Measurements from ENCODE around the gene DDX27.

DNA sequence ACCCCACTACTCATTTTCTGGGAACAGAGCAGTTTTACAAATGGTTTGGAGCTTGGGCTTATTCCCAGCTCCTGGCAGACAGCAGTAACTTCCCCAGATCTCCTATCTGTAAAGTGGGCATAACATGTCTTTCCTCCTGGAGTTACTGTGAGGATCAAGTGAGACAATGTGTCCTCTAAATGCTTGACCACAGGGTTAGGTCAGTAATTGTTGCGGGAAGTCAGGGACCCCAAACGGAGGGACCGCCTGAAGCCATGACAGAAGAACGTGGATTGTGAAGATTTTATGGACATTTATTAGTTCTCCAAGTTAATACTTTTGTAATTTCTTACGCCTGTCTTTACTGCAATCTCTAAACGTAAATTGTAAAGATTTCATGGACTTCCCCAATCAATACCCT lies 73.9 kb downstream of the DDX27 start:
- TF ChIP-seq RAD21 (IDR thresholded peaks at IDR 0.05 in 1 of 2, conservative IDR thresholded peaks at IDR 0.05 in 1 of 2; ENCODE audit: low read depth in 2 of 2, low read length in 2 of 2) = no peak
- TF ChIP-seq HDAC2 (IDR thresholded peaks at IDR 0.05; ENCODE audit: borderline replicate concordance in 1 of 2, low read depth in 2 of 2, low read length in 2 of 2) = no peak
- TF ChIP-seq EGR1 (IDR thresholded peaks at IDR 0.05; ENCODE audit: borderline replicate concordance, low read depth, low read length) = no peak
- TF ChIP-seq, protein P1, sequence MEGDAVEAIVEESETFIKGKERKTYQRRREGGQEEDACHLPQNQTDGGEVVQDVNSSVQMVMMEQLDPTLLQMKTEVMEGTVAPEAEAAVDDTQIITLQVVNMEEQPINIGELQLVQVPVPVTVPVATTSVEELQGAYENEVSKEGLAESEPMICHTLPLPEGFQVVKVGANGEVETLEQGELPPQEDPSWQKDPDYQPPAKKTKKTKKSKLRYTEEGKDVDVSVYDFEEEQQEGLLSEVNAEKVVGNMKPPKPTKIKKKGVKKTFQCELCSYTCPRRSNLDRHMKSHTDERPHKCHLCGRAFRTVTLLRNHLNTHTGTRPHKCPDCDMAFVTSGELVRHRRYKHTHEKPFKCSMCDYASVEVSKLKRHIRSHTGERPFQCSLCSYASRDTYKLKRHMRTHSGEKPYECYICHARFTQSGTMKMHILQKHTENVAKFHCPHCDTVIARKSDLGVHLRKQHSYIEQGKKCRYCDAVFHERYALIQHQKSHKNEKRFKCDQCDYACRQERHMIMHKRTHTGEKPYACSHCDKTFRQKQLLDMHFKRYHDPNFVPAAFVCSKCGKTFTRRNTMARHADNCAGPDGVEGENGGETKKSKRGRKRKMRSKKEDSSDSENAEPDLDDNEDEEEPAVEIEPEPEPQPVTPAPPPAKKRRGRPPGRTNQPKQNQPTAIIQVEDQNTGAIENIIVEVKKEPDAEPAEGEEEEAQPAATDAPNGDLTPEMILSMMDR (IDR thresholded peaks at IDR 0.05; ENCODE audit: control extremely low read depth in 1 of 3, insufficient read depth in 1 of 3, low read depth in 1 of 3, low read length in 3 of 3) = no peak
- TF ChIP-seq KDM5A (IDR thresholded peaks at IDR 0.05; ENCODE audit: low read length) = no peak
- TF ChIP-seq NRF1 (IDR thresholded peaks at IDR 0.05; ENCODE audit: low read depth, low read length) = no peak
- no peak for TF ChIP-seq CHD2 (IDR thresholded peaks at IDR 0.05; ENCODE audit: low read length)
- no peak for TF ChIP-seq EZH2 (IDR thresholded peaks at IDR 0.05; ENCODE audit: low read depth, low read length, severe bottlenecking)
- TF ChIP-seq PHF8 (conservative IDR thresholded peaks at IDR 0.05; ENCODE audit: low read depth, low read length) = no peak
- TF ChIP-seq POLR2AphosphoS5 (IDR thresholded peaks at IDR 0.05; ENCODE audit: low read depth, low read length) = no peak

All from H1 (cell line).